Fibroblast of skin of left biceps (primary cell): Measurements from ENCODE around the gene CAB39L.
"Not testable (repeated sequence)": the region's sequence is repeated elsewhere in the genome, so short reads cannot be mapped to it uniquely, and the experiment has no call there.

Experiments
- DNase-seq, 2 experiments: peaks; one replicate each; pipeline ENCODE4 v3.0.0-alpha.2; 2013; ENCODE audit warnings: low read depth in 2 of 2

CAB39L gene

GRCh38 chr13:49346460-49346859 lies 97.4 kb downstream of the CAB39L start:
- DNase-seq, result no peak

- DNase-seq, result no peak
These were observed 100.1 kb downstream of the CAB39L start for GRCh38 chr13:49343731-49344130.

GRCh38 chr13:49343255-49343654 lies 100.6 kb downstream of the CAB39L start:
- DNase-seq, result no peak

GRCh38 chr13:49342454-49342853 lies 101.4 kb downstream of the CAB39L start:
- no peak for DNase-seq

- DNase-seq, result no peak
These were observed 101.9 kb downstream of the CAB39L start for GRCh38 chr13:49341941-49342340.

- no peak for DNase-seq
These were observed 102.3 kb downstream of the CAB39L start for GRCh38 chr13:49341517-49341916.

- no peak for DNase-seq
These were observed 103.7 kb downstream of the CAB39L start for GRCh38 chr13:49340161-49340560.

GRCh38 chr13:49336655-49337054 lies 107.2 kb downstream of the CAB39L start:
- no peak for DNase-seq

GRCh38 chr13:49330546-49330864 lies 113.4 kb downstream of the CAB39L start:
- DNase-seq, result no peak

- no peak for DNase-seq
These were observed 113.9 kb downstream of the CAB39L start for GRCh38 chr13:49329831-49330545.

- DNase-seq, result not testable (repeated sequence)
These were observed 116.7 kb downstream of the CAB39L start for GRCh38 chr13:49327145-49327544.

GRCh38 chr13:49326222-49326917 lies 117.5 kb downstream of the CAB39L start:
- DNase-seq, result no peak

- DNase-seq, result no peak
These were observed 120.5 kb downstream of the CAB39L start for GRCh38 chr13:49323344-49323743.

- DNase-seq, result no peak
These were observed 121.2 kb downstream of the CAB39L start for GRCh38 chr13:49322702-49323101.

- DNase-seq, result no peak
These were observed 122.9 kb downstream of the CAB39L start for GRCh38 chr13:49320975-49321374.

- DNase-seq, result no peak
These were observed 123.9 kb downstream of the CAB39L start for GRCh38 chr13:49319951-49320350.

- DNase-seq, result no peak
These were observed 124.3 kb downstream of the CAB39L start for GRCh38 chr13:49319551-49319950.

- DNase-seq, result no peak
These were observed 127.9 kb downstream of the CAB39L start for GRCh38 chr13:49315756-49316482.

GRCh38 chr13:49315036-49315565 lies 128.8 kb downstream of the CAB39L start:
- DNase-seq, result no peak

GRCh38 chr13:49314344-49314882 lies 129.5 kb downstream of the CAB39L start:
- no peak for DNase-seq

- DNase-seq, result no peak
These were observed 132.0 kb downstream of the CAB39L start for GRCh38 chr13:49311816-49312215.

GRCh38 chr13:49310251-49310650 lies 133.6 kb downstream of the CAB39L start:
- no peak for DNase-seq
